ENCODE results near the gene NUBP2. TPM values are rescaled to one million over a fixed set of nuclear protein-coding genes. Genes with fewer than 3 reads are reported as not detected.

Gene NUBP2
- total RNA-seq, 1 experiment from 2014 or later, result 89.2 TPM

GRCh38 chr16:1780677-1781072 lies 2.1 kb upstream of the NUBP2 start (continued):
- TF ChIP-seq, protein P1, sequence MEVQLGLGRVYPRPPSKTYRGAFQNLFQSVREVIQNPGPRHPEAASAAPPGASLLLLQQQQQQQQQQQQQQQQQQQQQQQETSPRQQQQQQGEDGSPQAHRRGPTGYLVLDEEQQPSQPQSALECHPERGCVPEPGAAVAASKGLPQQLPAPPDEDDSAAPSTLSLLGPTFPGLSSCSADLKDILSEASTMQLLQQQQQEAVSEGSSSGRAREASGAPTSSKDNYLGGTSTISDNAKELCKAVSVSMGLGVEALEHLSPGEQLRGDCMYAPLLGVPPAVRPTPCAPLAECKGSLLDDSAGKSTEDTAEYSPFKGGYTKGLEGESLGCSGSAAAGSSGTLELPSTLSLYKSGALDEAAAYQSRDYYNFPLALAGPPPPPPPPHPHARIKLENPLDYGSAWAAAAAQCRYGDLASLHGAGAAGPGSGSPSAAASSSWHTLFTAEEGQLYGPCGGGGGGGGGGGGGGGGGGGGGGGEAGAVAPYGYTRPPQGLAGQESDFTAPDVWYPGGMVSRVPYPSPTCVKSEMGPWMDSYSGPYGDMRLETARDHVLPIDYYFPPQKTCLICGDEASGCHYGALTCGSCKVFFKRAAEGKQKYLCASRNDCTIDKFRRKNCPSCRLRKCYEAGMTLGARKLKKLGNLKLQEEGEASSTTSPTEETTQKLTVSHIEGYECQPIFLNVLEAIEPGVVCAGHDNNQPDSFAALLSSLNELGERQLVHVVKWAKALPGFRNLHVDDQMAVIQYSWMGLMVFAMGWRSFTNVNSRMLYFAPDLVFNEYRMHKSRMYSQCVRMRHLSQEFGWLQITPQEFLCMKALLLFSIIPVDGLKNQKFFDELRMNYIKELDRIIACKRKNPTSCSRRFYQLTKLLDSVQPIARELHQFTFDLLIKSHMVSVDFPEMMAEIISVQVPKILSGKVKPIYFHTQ (CRISPR knock-in tag; IDR thresholded peaks at IDR 0.05), result no peak
- no peak for TF ChIP-seq MLX (CRISPR knock-in tag; IDR thresholded peaks at IDR 0.05)

GRCh38 chr16:1781254-1781653 lies 1.5 kb upstream of the NUBP2 start:
- Mint-ChIP-seq H3K4me3 (peak overlapping the region; percentile 81), H3K27me3 (ENCODE audit: low read depth) (no peaks in the 10 kb centered on the region), H3K36me3 (no peaks in the 10 kb centered on the region), H3K9me3 (no peaks in the 10 kb centered on the region), H3K4me1 (peaks cover 7% of the 10 kb centered on the region), H3K27ac (0 out of 2 replicates have a peak overlapping the region, but pooled peaks have one; percentile 60)
- no peak for TF ChIP-seq IRF1 (CRISPR knock-in tag; IDR thresholded peaks at IDR 0.05)
- TF ChIP-seq, protein P2, sequence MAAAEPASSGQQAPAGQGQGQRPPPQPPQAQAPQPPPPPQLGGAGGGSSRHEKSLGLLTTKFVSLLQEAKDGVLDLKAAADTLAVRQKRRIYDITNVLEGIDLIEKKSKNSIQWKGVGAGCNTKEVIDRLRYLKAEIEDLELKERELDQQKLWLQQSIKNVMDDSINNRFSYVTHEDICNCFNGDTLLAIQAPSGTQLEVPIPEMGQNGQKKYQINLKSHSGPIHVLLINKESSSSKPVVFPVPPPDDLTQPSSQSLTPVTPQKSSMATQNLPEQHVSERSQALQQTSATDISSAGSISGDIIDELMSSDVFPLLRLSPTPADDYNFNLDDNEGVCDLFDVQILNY (CRISPR knock-in tag; IDR thresholded peaks at IDR 0.05), result no peak
- TF ChIP-seq ZNF423 (CRISPR knock-in tag; IDR thresholded peaks at IDR 0.05), result no peak
- no peak for TF ChIP-seq ZBTB43 (CRISPR knock-in tag; IDR thresholded peaks at IDR 0.05)
- TF ChIP-seq NR3C1 (CRISPR knock-in tag; conservative IDR thresholded peaks at IDR 0.05; ENCODE audit: low read depth), result no peak
- TF ChIP-seq MYBL2 (CRISPR knock-in tag; IDR thresholded peaks at IDR 0.05), result no peak
- TF ChIP-seq, protein P3, sequence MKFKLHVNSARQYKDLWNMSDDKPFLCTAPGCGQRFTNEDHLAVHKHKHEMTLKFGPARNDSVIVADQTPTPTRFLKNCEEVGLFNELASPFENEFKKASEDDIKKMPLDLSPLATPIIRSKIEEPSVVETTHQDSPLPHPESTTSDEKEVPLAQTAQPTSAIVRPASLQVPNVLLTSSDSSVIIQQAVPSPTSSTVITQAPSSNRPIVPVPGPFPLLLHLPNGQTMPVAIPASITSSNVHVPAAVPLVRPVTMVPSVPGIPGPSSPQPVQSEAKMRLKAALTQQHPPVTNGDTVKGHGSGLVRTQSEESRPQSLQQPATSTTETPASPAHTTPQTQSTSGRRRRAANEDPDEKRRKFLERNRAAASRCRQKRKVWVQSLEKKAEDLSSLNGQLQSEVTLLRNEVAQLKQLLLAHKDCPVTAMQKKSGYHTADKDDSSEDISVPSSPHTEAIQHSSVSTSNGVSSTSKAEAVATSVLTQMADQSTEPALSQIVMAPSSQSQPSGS (CRISPR knock-in tag; IDR thresholded peaks at IDR 0.05; ENCODE audit: borderline replicate concordance, low read depth), result no peak
- TF ChIP-seq CTCF (IDR thresholded peaks at IDR 0.05), result no peak
- TF ChIP-seq, protein P4, sequence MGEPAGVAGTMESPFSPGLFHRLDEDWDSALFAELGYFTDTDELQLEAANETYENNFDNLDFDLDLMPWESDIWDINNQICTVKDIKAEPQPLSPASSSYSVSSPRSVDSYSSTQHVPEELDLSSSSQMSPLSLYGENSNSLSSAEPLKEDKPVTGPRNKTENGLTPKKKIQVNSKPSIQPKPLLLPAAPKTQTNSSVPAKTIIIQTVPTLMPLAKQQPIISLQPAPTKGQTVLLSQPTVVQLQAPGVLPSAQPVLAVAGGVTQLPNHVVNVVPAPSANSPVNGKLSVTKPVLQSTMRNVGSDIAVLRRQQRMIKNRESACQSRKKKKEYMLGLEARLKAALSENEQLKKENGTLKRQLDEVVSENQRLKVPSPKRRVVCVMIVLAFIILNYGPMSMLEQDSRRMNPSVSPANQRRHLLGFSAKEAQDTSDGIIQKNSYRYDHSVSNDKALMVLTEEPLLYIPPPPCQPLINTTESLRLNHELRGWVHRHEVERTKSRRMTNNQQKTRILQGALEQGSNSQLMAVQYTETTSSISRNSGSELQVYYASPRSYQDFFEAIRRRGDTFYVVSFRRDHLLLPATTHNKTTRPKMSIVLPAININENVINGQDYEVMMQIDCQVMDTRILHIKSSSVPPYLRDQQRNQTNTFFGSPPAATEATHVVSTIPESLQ (CRISPR knock-in tag; IDR thresholded peaks at IDR 0.05), result no peak
- TF ChIP-seq GTF2I (CRISPR knock-in tag; conservative IDR thresholded peaks at IDR 0.05), result no peak
- DNase-seq (ENCODE audit: low spot score) (no peak), ATAC-seq (no peak)
- POLR2A ChIA-PET, result interaction anchor here (2.6 kb wide), 1 partner anchor 10 kb away, joined by 11 read pairs; the partner anchor contains the start of gene NME3
- CTCF ChIA-PET, result interaction anchor here (0.7 to 2.1 kb wide), 6 partner anchors 8 to 160 kb away, joined by 3 to 37 read pairs (median 7); partner anchors contain the start of genes EME2, FAHD1, HAGH and MRPS34
